K562 (cell line): ENCODE results near the gene MRGPRE. TPM values are rescaled to one million over a fixed set of nuclear protein-coding genes. Genes with fewer than 3 reads are reported as not detected.

Experiments
- ATAC-seq: fragments of 200-7000 bp; cut with Tn5 transposase; 3 replicates; pipeline ENCODE4 v1.9.1; 2020; ENCODE audit warnings: moderate library complexity
- BruUV-seq: library from RNA; stranded (reverse); fragments of 400-500 nt; replicated peaks from 2 replicates; lab custom pipeline; 2021; lab: Mats Ljungman, UMichigan
- CTCF ChIA-PET: fragments of 300-600 bp; formaldehyde crosslinking; extraction: SDS; loops from one replicate; lab custom pipeline; 2021; ENCODE audit warnings: low intra/inter-chr PET ratio; lab: Yijun Ruan, JAX
- POLR2A ChIA-PET: fragments of 300-600, 350-650 bp; sonication (Branson Sonifier 250); formaldehyde crosslinking; extraction: SDS; loops from one replicate; lab custom pipeline; 2021; ENCODE audit warnings: antibody characterized with exemption, inconsistent platforms; lab: Yijun Ruan, JAX
- DNase-seq, 4 experiments: peaks; one replicate each; pipeline versions ENCODE4 v3.0.0 to v3.0.0-alpha.2; 2011 to 2018; ENCODE audit warnings: low spot score in 3 of 4, mixed read lengths in 3 of 4; ENCODE audit errors: extremely low read depth in 1 of 4
- FAIRE-seq: peaks from 2 replicates; lab custom pipeline; 2011; peaks lifted over from hg19 to GRCh38; lab: Jason Lieb, UNC
- H2AFZ ChIP-seq: 2 replicates; pipeline ENCODE4 v1.6.0; 2011; ENCODE audit warnings: low read depth, low read length, control low read depth, inconsistent platforms
- H3K27ac ChIP-seq: fragments of 200-600 bp; 3 replicates; pipeline ENCODE4 v1.8.0; 2011; ENCODE audit warnings: low read depth, mild to moderate bottlenecking, control low read depth, inconsistent platforms, low read length, moderate library complexity, mixed read lengths; ENCODE audit errors: extremely low read depth
- H3K27me3 ChIP-seq, 2 experiments: fragments of 300-600 bp in 1 of 2; 2 replicates in 1 of 2; 3 replicates in 1 of 2; pipeline versions ENCODE4 v1.6.0 to v1.8.0; 2011; ENCODE audit warnings: inconsistent platforms in 2 of 2, low read length in 2 of 2, mild to moderate bottlenecking in 1 of 2, mixed read lengths in 1 of 2, moderate library complexity in 1 of 2; ENCODE audit not compliant: control insufficient read depth in 2 of 2, insufficient read depth in 2 of 2
- H3K36me3 ChIP-seq: fragments of 300-600 bp; 3 replicates; pipeline ENCODE4 v1.8.0; 2011; ENCODE audit warnings: mild to moderate bottlenecking, low read length, inconsistent platforms; ENCODE audit not compliant: control insufficient read depth, insufficient read depth
- H3K4me1 ChIP-seq, 2 experiments: fragments of 200-600 bp in 1 of 2; replicated peaks in 1 of 2; 2 replicates in 1 of 2; 3 replicates in 1 of 2; pipeline versions ENCODE4 v1.5.1 to v1.8.0; 2011; ENCODE audit warnings: inconsistent platforms in 2 of 2, low read length in 2 of 2, mild to moderate bottlenecking in 1 of 2, mixed read lengths in 1 of 2, moderate library complexity in 1 of 2; ENCODE audit not compliant: control insufficient read depth in 2 of 2, insufficient read depth in 2 of 2
- H3K4me2 ChIP-seq: 2 replicates; pipeline ENCODE4 v1.6.1; 2011; ENCODE audit warnings: low read length, control low read depth, inconsistent platforms, mixed read lengths; ENCODE audit not compliant: insufficient read depth
- H3K4me3 ChIP-seq: fragments of 200-600 bp; sonication (generic), shearing (Covaris generic); 2 replicates; pipeline ENCODE4 v1.5.1; 2016; ENCODE audit warnings: control low read depth, inconsistent platforms
- H3K79me2 ChIP-seq: fragments of 200-600 bp; 3 replicates; pipeline ENCODE4 v1.8.0; 2011; ENCODE audit warnings: low read length, inconsistent platforms; ENCODE audit not compliant: control insufficient read depth, insufficient read depth
- H3K9ac ChIP-seq, 2 experiments: 2 replicates each; pipeline versions ENCODE4 v1.6.0 to v1.6.1; 2011; ENCODE audit warnings: low read depth in 2 of 2, low read length in 2 of 2, control low read depth in 1 of 2, inconsistent platforms in 1 of 2, mild to moderate bottlenecking in 1 of 2, mixed read lengths in 1 of 2; ENCODE audit not compliant: insufficient read depth in 1 of 2
- H3K9me1 ChIP-seq: one replicate; pipeline ENCODE4 v1.6.0; 2011; ENCODE audit warnings: inconsistent platforms, mild to moderate bottlenecking, low read length, moderate library complexity; ENCODE audit not compliant: control insufficient read depth, insufficient read depth
- H3K9me3 ChIP-seq: replicated peaks from 2 replicates; pipeline ENCODE4 v1.5.1; 2011; ENCODE audit warnings: low read depth, low read length, inconsistent platforms; ENCODE audit not compliant: control insufficient read depth, insufficient read depth
- H4K20me1 ChIP-seq: replicated peaks from 2 replicates; pipeline ENCODE4 v1.6.1; 2011; ENCODE audit warnings: low read length, inconsistent platforms, mixed read lengths; ENCODE audit not compliant: control insufficient read depth, insufficient read depth
- ELF1 ChIP-seq: fragments of 200-800 bp; sonication (Bioruptor generic); IDR thresholded peaks from 2 replicates; pipeline ENCODE4 v1.6.1; 2016; ENCODE audit warnings: missing genetic modification characterization, missing compliant biosample characterization
- RBBP5 ChIP-seq: fragments of 200-600 bp; sonication (generic); IDR thresholded peaks from 2 replicates; pipeline ENCODE4 v1.6.1; 2012; ENCODE audit warnings: borderline replicate concordance, mild to moderate bottlenecking, low read length, control low read depth, inconsistent platforms; ENCODE audit not compliant: insufficient read depth, poor library complexity, severe bottlenecking
- RBM25 ChIP-seq: fragments of 200-400 bp; formaldehyde crosslinking; IDR thresholded peaks from 2 replicates; pipeline ENCODE4 v1.6.1; 2018; ENCODE audit warnings: low read length, low read depth, moderate library complexity; ENCODE audit not compliant: severe bottlenecking
- ZNF146 ChIP-seq: IDR thresholded peaks from one replicate; pipeline ENCODE4 v1.6.1; 2018; ENCODE audit warnings: missing compliant biosample characterization; ENCODE audit not compliant: unreplicated experiment
- WGBS: fragments of 100-300 bp; shearing (Covaris generic); methylation state at CpG from one replicate; pipeline ENCODE4 v1.1.6; 2016; ENCODE audit warnings: low coverage, mixed read lengths; ENCODE audit not compliant: insufficient coverage; ENCODE audit errors: missing lambda C conversion rate; 5-methylcytosine and 5-hydroxymethylcytosine counted together
- in situ Hi-C: fragments of 300-500 bp; cut with MboI; formaldehyde crosslinking; loops from 4 replicates; pipeline ENCODE4 v1.15.0; 2018; ENCODE audit warnings: inconsistent platforms, mixed read lengths
- intact Hi-C: fragments of 100-400 bp; cut with micrococcal nuclease; formaldehyde crosslinking; loops from 2 replicates; pipeline ENCODE4 v1.14.2; 2022
- polyA plus RNA-seq, 8 experiments: library from polyadenylated mRNA; depleted of rRNA in 4 of 8; stranded (reverse) in 5 of 8; unstranded in 3 of 8; fragments of >200 nt; fragmentation: Nextera tagmentation in 2 of 8; fragmentation: Illumina TruSeq in 1 of 8; extraction: Ambion mirVana in 2 of 8; extraction: Trizol in 1 of 8; gene quantifications; 2 replicates each; pipeline versions ENCODE4 v1.2.1 to v1.2.3, GENCODE V29; 2011 to 2014; ENCODE audit warnings: inconsistent platforms in 1 of 8, missing spikeins in 1 of 8
- total RNA-seq, 7 experiments: library from RNA; depleted of rRNA in 6 of 7; stranded (reverse); fragments of >200 nt in 6 of 7; fragmentation: Illumina TruSeq in 2 of 7; extraction: Trizol in 2 of 7; gene quantifications; 2 replicates each; pipeline versions ENCODE4 v1.2.1 to v1.2.3, GENCODE V29; 2011 to 2021; ENCODE audit warnings: low replicate concordance in 1 of 7

Gene MRGPRE
- total and polyA plus RNA-seq, 9 of the 15 experiments (the other 6 are each of a cell fraction or from before 2014, with no cell fraction given): not detected

- Histone ChIP-seq H4K20me1 (no peaks in the 10 kb centered on the region), H3K4me2 (no peak overlapping the region), H3K79me2 (no peaks in the 10 kb centered on the region)
- in situ Hi-C loops: no loop called here
- CTCF ChIA-PET: no interaction called here
- TF ChIP-seq RBM25 (peak; percentile 35), ZNF146 (CRISPR knock-in tag) (peak; percentile 96), ELF1 (tag) (no peak), RBBP5 (no peak)
- TF ChIP-seq, all 486 proteins: peak for 2
- intact Hi-C loops: no loop called here
- Histone ChIP-seq H2AFZ (no peak overlapping the region), H3K36me3 (no peaks in the 10 kb centered on the region), H3K9me3 (peaks cover 2% of the 10 kb centered on the region; the same call in 1 of the 2 replicates), H3K9ac (no peak overlapping the region), H3K27me3 (no peaks in the 10 kb centered on the region), H3K4me1 (peaks cover 0 to 22% of the 10 kb centered on the region in 2 experiments; a peak in 3 of 5 replicates), H3K27ac (no peak overlapping the region), H3K9me1 (no peaks in the 10 kb centered on the region), H3K4me3 (no peak overlapping the region)
- 35% methylated on average over 11 of the region's 11 CpGs for WGBS
- no peak for FAIRE-seq
- POLR2A ChIA-PET: no interaction called here
- no peak for ATAC-seq
- BruUV-seq: no TSS peak
- no peak for DNase-seq
Measured at GRCh38 chr11:3186166-3186953, 45.9 kb downstream of the MRGPRE start.
